Measurements from ENCODE around the gene BCL11A. TPM values are rescaled to one million over a fixed set of nuclear protein-coding genes. Genes with fewer than 3 reads are reported as not detected.

The BCL11A gene
- polyA plus RNA-seq, 3 donors: 8.7 to 15.6 (median 11.1) TPM

DNA sequence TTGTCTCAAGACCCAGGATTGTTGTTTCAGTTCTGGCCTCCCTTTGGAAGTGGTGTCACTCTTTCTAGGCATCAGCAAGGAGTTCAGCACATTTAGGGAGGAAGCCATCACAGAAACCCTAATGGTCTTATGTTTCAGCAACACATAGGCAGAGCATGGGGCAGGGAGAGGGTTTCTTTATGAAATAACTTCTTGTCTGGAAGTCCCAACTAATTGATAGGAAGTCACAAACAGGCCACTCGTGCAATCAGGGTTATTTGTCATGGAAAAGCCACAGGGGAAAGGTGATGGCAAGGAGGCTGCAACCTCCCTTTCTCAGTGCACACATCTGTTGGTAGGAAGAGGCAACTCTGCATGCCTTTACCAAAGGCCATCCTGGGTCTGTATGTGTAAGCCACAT, 103.0 kb downstream of the BCL11A start:
- intact Hi-C loops (cut with micrococcal nuclease): no loop called here

DNA sequence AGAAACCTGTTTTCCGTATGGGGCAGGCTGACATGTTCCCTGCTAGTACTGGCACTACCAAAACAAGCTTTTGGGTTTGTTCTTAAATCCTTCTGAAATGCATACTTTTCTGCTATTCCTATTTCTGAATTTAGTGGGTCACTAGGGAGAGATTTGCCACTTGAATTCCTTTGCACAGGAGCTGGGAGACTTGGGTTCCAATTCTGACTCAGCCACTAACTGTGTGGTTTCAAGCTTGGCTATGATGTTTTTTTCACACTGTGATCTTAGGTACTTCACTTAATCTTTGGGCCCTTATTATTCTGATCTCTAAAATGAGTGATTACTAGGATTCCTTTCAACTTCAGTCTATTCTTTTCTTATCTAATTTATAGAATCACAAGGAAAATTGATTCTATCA, 105.5 kb downstream of the BCL11A start:
- peaks cover 13 to 19% of the 10 kb centered on the region in 2 donors for H3K4me1 ChIP-seq (ENCODE audit: control insufficient read depth in 1 of 2, insufficient read depth in 2 of 2, low read length in 2 of 2)

More for the DNA sequence above, 103.0 kb downstream of the BCL11A start:
- Mint-ChIP-seq H3K27ac (peak overlapping the region in 2 of 7 donors; percentile 23 to 30), H3K9me3 (no peaks in the 10 kb centered on the region), H3K36me3 (peaks cover 10 to 11% of the 10 kb centered on the region in 2 donors), H3K27me3 (ENCODE audit: low read depth in 3 of 3) (peaks cover 0 to 2% (median 0%) of the 10 kb centered on the region in 3 donors), H3K4me3 (no peak overlapping the region), H3K4me1 (peaks cover 35% of the 10 kb centered on the region)
- Histone ChIP-seq H3K9ac (ENCODE audit: insufficient read depth, low read length, poor library complexity, severe bottlenecking) (no peak overlapping the region), H3K4me2 (replicated peaks; ENCODE audit: extremely low read depth, low read length, poor library complexity, severe bottlenecking) (no peak overlapping the region), H3K4me3 (replicated peaks in 1 of 3; ENCODE audit: low read depth in 2 of 3, low read length in 3 of 3) (no peak overlapping the region), H3K9me3 (replicated peaks in 1 of 2; ENCODE audit: control insufficient read depth in 1 of 2, insufficient read depth in 1 of 2, low read length in 2 of 2) (no peaks in the 10 kb centered on the region), H4K20me1 (ENCODE audit: insufficient read depth, low read length) (no peaks in the 10 kb centered on the region), H3K27me3 (ENCODE audit: control insufficient read depth in 2 of 2, insufficient read depth in 2 of 2, low read length in 2 of 2) (no peaks in the 10 kb centered on the region), H3K4me1 (ENCODE audit: control insufficient read depth in 1 of 2, insufficient read depth in 2 of 2, low read length in 2 of 2) (peaks cover 13 to 30% of the 10 kb centered on the region in 2 donors), H3K79me2 (ENCODE audit: insufficient read depth, low read length) (peaks cover 6% of the 10 kb centered on the region), H3K36me3 (replicated peaks in 1 of 2; ENCODE audit: control insufficient read depth in 1 of 2, insufficient read depth in 2 of 2, low read length in 2 of 2) (no peaks in the 10 kb centered on the region), H3K27ac (ENCODE audit: low read depth in 1 of 2, low read length in 2 of 2) (no peak overlapping the region), H2AFZ (ENCODE audit: insufficient read depth, low read depth, low read length, poor library complexity, severe bottlenecking) (no peak overlapping the region)
- no peak for DNase-seq
- WGBS (ENCODE audit: insufficient coverage): no CpG with 5 or more reads among the region's 1 CpG
- TF ChIP-seq, protein P1, sequence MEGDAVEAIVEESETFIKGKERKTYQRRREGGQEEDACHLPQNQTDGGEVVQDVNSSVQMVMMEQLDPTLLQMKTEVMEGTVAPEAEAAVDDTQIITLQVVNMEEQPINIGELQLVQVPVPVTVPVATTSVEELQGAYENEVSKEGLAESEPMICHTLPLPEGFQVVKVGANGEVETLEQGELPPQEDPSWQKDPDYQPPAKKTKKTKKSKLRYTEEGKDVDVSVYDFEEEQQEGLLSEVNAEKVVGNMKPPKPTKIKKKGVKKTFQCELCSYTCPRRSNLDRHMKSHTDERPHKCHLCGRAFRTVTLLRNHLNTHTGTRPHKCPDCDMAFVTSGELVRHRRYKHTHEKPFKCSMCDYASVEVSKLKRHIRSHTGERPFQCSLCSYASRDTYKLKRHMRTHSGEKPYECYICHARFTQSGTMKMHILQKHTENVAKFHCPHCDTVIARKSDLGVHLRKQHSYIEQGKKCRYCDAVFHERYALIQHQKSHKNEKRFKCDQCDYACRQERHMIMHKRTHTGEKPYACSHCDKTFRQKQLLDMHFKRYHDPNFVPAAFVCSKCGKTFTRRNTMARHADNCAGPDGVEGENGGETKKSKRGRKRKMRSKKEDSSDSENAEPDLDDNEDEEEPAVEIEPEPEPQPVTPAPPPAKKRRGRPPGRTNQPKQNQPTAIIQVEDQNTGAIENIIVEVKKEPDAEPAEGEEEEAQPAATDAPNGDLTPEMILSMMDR (IDR thresholded peaks at IDR 0.05): no peak

More for the DNA sequence above, 105.5 kb downstream of the BCL11A start:
- Histone ChIP-seq H3K36me3 (replicated peaks in 1 of 2; ENCODE audit: control insufficient read depth in 1 of 2, insufficient read depth in 2 of 2, low read length in 2 of 2) (no peaks in the 10 kb centered on the region), H2AFZ (ENCODE audit: insufficient read depth, low read depth, low read length, poor library complexity, severe bottlenecking) (no peak overlapping the region), H3K9me3 (replicated peaks in 1 of 2; ENCODE audit: control insufficient read depth in 1 of 2, insufficient read depth in 1 of 2, low read length in 2 of 2) (no peaks in the 10 kb centered on the region), H3K4me3 (replicated peaks in 1 of 3; ENCODE audit: low read depth in 2 of 3, low read length in 3 of 3) (no peak overlapping the region), H3K9ac (ENCODE audit: insufficient read depth, low read length, poor library complexity, severe bottlenecking) (no peak overlapping the region), H4K20me1 (ENCODE audit: insufficient read depth, low read length) (no peaks in the 10 kb centered on the region), H3K4me2 (replicated peaks; ENCODE audit: extremely low read depth, low read length, poor library complexity, severe bottlenecking) (no peak overlapping the region), H3K27me3 (ENCODE audit: control insufficient read depth in 2 of 2, insufficient read depth in 2 of 2, low read length in 2 of 2) (no peaks in the 10 kb centered on the region), H3K27ac (ENCODE audit: low read depth in 1 of 2, low read length in 2 of 2) (no peak overlapping the region), H3K79me2 (ENCODE audit: insufficient read depth, low read length) (no peaks in the 10 kb centered on the region)
- H3K36me3 Mint-ChIP-seq: peaks cover 7% of the 10 kb centered on the region in 2 donors
- H3K9me3 Mint-ChIP-seq: no peaks in the 10 kb centered on the region
- no peak overlapping the region for H3K4me3 Mint-ChIP-seq
- no peak for DNase-seq
- 100% methylated on average over 1 of the region's 1 CpG for WGBS (ENCODE audit: insufficient coverage)
- peaks cover 0 to 2% (median 1%) of the 10 kb centered on the region in 3 donors for H3K27me3 Mint-ChIP-seq (ENCODE audit: low read depth in 3 of 3)
- TF ChIP-seq, protein P1 (IDR thresholded peaks at IDR 0.05): no peak
- intact Hi-C loops (cut with micrococcal nuclease): loop anchor here in 1 of 2 donors (10.0 kb wide), 1 partner anchor 47 kb away; no protein-coding TSS in a partner anchor
- peaks cover 30% of the 10 kb centered on the region for H3K4me1 Mint-ChIP-seq
- no peak overlapping the region for H3K27ac Mint-ChIP-seq
